Activated CD4-positive, alpha-beta T cell treated with anti-CD3 and anti-CD28 coated beads, Interleukin-2, Interleukin-4, amounts not matched to agents 100 ng/mL and 50 ng/mL, durations not matched to agents 16 hours and 8 hours (primary cell): ENCODE data around the gene DIPK1B.

Experiments
- DNase-seq: peaks from one replicate; pipeline ENCODE4 v3.0.0-alpha.2; 2020; ENCODE audit warnings: low spot score

The DIPK1B gene

DNA sequence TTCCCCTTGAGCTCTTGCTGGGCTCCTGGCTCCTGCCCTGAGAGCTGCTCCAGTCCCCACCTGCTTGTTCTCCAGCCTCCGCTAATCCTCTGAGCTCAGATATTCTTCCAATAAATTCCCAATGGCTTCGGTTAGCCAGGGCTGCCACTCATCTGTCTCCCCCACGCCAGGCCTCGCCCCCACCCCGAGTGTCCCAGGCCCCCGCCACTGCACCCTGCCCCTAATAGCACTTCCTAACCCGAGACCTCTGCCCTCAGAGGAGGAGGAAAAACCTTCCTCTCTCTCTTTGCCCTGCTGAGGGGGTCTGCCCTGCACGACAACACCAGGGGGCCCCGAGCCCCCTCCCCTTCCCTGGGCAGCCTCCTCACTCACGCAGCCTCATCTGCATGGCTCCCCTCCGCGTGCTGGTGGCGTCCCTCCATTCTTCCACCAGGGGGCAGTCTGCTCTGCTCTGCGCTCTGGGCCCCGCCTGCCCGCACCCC lies 57.4 kb downstream of the DIPK1B start:
- peak; percentile 53 for DNase-seq

DNA sequence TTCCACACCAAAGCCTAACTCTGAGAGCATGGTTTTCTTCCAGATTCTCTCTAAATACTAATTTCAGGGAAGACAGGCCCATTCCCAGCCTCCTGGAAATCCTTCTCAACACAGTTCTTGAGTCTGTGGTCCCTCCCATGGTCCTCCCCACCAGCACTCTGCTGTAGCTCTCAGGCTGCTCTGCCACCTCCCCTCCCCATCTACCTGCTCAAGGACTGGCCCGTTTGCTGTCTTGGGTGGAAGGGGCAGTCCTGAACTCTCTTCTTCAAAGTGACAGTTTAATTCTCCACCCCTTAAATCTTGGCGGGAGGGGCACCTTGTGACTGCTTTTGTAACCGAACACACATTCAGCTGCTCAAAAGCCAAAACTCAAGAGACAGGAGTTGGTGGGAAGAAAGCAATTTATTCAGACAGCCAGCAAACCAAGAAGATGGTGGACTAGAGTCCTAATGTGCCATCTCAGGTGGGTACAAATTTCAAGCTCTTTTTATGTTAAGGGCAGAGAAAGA lies 59.6 kb downstream of the DIPK1B start:
- DNase-seq, result no peak

DNA sequence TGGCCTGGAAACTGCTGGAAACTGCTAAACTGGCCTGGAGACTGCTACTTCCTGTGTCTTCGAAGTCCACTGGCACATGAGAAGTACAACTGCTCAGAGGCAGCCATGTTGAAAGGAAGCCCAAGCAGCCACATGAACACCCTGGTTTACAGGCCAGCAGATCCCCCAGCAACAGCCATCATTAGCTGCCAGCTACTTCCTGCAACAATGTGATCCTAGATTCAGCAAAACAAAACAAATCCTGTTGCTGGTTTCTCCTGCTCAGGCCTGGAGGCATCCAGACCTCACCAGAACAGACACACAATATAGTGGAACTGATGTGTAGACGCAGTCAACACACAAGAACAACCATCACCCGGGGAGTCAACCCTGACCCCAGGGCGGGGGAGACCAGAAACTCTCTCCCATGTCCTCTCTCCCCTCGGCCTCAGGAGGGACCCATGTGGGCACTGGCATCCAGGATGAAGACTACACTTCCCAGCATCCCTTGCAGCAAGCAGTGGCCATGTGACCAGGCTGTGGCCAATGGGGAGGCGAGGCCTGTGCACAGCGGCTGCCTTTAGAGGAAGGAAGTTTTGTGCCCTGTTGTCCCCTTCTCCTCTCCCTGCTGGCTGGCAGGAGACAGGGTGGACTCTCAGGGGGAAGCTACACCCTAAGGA lies 61.1 kb downstream of the DIPK1B start:
- DNase-seq, result peak; percentile 22
